Measurements from ENCODE around the gene SDHC. TPM values are rescaled to one million over a fixed set of nuclear protein-coding genes. Genes with fewer than 3 reads are reported as not detected.

Gene SDHC
- total RNA-seq = 21.0 TPM

GRCh38 chr1:161314201-161314981 is at the start of gene SDHC:
TSS of gene SDHC (plus strand) at chr1:161314381. CDS start at chr1:161314406, 25 bp downstream.

GRCh38 chr1:161309868-161310267 is 4.3 kb upstream of the SDHC start, which contains the start of gene MPZ:
TSS of gene MPZ (minus strand) at chr1:161309968. CDS start at chr1:161309905, 63 bp downstream.

GRCh38 chr1:161367684-161368400 is 53.7 kb downstream of the SDHC start, which contains the start of gene CFAP126:
TSS of gene CFAP126 (minus strand) at chr1:161367876. CDS start at chr1:161367868, 8 bp downstream.

Small RNAs within 50 kb of the gene (small RNA-seq; reads per million reads assigned to genes)
- not detected for gene AL592295.2
- gene RNU6-481P = not detected

Other genes starting within 250 kb of the SDHC start
- gene ARHGAP30, start 244.5 kb upstream of the SDHC start, total RNA-seq = 1.6 TPM
- not detected for gene NECTIN4, start 224.8 kb upstream of the SDHC start, total RNA-seq
- 15.5 TPM for gene KLHDC9, start 216.0 kb upstream of the SDHC start, total RNA-seq
- gene PFDN2, start 196.3 kb upstream of the SDHC start, total RNA-seq = 64.4 TPM
- 19.1 TPM for gene NIT1, start 196.3 kb upstream of the SDHC start, total RNA-seq
- gene DEDD, start 181.7 kb upstream of the SDHC start, total RNA-seq = 24.7 TPM
- gene UFC1, start 160.4 kb upstream of the SDHC start, total RNA-seq = 137 TPM
- gene USP21, start 154.9 kb upstream of the SDHC start, total RNA-seq = 14.5 TPM
- 31.4 TPM for gene PPOX, start 148.0 kb upstream of the SDHC start, total RNA-seq
- gene B4GALT3, start 136.9 kb upstream of the SDHC start, total RNA-seq = 19.8 TPM
- 1.2 TPM for gene ADAMTS4, start 115.3 kb upstream of the SDHC start, total RNA-seq
- 143 TPM for gene NDUFS2, start 112.0 kb upstream of the SDHC start, total RNA-seq
- 5.3 TPM for gene FCER1G, start 99.1 kb upstream of the SDHC start, total RNA-seq
- gene APOA2, start 90.8 kb upstream of the SDHC start, total RNA-seq = not detected
- 23.5 TPM for gene TOMM40L, start 88.3 kb upstream of the SDHC start, total RNA-seq
- not detected for gene NR1I3, start 76.2 kb upstream of the SDHC start, total RNA-seq
- 27.9 TPM for gene PCP4L1, start 55.6 kb upstream of the SDHC start, total RNA-seq
- gene MPZ, start 4.4 kb upstream of the SDHC start, total RNA-seq = 1.2 TPM
- gene CFAP126, start 53.5 kb downstream of the SDHC start, total RNA-seq = 6.5 TPM
- gene FCGR2A, start 191.1 kb downstream of the SDHC start, total RNA-seq = 15.5 TPM
- 1.2 TPM for gene HSPA6, start 210.2 kb downstream of the SDHC start, total RNA-seq
- gene FCGR3A, start 235.4 kb downstream of the SDHC start, total RNA-seq = 11.1 TPM

Measured in diencephalon (tissue), 1 donor.